Fibroblast of peridontal ligament (primary cell): ENCODE data around the gene SRSF5.

Experiments
- DNase-seq: peaks from one replicate; pipeline ENCODE4 v3.0.0-alpha.2; 2010; ENCODE audit errors: extremely low read depth

SRSF5 gene

DNA sequence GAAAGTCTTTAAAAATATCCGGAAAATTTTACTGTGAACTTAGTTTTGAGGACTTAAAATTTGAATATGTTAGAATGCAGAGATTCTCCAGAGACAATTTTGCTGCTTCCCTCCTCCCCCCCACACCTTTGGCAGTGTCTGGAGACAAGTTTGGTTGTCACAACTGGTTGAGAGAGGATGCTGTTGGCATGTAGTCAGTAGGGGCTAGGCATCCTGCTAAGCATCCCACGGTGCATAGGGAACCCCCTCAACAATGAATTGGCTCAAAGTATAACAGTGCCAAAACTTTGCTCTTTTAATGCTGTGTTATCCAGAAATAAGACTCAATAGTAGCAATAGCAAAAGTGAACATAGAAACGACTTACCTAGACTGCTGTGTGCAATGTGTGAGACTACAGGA, 3.6 kb downstream of the SRSF5 start:
- DNase-seq = no peak

DNA sequence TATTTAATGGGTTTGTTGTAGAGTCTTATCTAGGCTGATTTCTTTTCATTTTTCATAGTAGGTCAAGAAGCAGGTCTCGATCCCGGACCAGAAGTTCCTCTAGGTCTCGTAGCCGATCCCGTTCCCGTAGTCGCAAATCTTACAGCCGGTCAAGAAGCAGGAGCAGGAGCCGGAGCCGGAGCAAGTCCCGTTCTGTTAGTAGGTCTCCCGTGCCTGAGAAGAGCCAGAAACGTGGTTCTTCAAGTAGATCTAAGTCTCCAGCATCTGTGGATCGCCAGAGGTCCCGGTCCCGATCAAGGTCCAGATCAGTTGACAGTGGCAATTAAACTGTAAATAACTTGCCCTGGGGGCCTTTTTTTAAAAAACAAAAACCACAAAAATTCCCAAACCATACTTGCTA, 4.2 kb downstream of the SRSF5 start:
- DNase-seq = no peak

DNA sequence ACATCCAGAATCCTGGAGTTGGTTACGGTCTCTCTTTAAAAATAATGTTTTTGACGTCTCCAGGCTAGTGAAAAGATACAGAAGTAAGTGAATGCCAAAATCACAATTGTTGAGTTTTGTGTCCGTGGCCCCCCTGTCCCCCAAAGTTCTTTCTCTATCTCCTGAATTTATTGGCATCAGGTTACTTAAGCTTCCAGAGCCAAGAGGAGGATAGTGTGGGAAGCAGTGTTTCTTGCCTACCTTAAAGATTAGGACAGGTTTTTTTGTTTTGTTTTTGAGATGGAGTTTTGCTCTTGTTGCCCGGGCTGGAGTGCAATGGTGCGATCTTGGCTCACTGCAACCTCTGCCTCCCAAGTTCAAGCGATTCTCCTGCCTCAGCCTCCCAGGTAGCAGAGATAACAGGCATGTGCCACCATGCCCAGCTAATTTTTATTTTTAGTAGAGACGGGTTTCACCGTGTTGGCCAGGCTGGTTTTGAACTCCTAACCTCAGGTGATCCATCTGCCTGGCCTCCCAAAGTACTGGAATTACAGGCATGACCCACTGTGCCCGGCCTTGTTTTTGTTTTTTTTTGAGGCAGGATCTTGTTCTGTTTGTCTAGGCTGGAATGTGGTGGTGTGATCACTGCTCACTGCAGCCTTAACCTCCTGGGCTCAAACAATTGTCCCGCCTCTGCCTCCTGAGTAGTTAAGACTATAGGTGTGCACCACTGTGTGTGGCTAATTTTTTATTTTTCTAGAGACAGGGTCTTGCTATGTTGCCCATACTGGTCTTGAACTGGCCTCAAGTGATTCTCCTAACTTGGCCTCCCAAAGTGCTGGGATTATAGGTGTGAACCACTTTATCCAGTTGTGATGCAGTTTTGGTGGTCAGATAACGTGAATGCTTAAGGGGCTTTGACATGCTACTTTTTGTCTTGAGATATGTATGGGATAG, 5.4 kb downstream of the SRSF5 start:
- DNase-seq = no peak

DNA sequence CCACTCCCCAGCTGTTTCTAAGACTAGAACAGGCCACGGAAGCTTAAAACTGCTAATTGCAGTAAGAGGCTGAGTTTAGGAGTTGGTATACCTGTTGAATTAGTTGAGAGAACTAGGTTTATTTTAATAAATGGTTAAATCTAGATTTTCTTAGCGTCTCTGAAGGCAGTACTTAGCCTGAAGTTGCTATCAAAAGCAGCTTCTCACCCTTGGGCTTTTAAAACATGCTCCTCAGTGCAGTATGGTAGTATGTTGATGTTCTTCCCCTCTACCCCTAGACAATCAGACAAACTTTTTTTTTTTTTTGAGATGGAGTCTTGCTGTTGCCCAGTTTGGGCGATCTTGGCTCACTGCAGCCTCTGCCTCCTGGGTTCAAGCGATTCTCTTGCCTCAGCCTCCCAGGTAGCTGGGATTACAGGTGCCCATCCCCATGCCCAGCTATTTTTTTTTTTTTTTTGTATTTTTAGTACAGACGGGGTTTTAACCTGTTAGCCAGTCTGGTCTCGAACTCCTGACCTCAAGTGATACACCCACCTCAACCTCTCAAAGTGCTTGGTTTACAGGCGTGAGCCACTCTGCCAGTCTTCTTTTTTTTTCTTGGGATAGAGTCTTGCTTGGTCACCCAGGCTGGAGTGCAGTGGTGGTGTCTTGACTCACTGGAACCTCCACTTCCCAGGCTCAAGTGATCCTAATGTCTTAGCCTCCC, 6.8 kb downstream of the SRSF5 start:
- no peak for DNase-seq

DNA sequence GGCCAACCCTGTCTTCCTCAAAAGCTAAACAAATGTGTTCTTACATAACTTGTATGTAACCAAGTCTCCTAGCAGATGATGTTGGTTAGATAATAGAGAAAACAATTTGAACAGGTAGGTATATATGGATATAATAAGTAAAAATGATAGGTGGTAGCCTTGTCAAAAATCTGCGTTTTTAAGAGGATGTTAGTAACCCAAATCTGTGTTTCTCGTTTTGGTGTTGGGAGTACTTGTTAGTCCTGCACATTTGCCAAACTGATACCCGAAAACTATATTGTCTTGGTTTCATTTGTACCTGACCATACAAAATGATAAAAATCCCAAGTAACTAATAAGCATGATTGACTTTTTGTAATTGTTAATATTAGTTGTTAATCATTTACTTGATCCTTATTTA, 8.1 kb downstream of the SRSF5 start:
- no peak for DNase-seq

DNA sequence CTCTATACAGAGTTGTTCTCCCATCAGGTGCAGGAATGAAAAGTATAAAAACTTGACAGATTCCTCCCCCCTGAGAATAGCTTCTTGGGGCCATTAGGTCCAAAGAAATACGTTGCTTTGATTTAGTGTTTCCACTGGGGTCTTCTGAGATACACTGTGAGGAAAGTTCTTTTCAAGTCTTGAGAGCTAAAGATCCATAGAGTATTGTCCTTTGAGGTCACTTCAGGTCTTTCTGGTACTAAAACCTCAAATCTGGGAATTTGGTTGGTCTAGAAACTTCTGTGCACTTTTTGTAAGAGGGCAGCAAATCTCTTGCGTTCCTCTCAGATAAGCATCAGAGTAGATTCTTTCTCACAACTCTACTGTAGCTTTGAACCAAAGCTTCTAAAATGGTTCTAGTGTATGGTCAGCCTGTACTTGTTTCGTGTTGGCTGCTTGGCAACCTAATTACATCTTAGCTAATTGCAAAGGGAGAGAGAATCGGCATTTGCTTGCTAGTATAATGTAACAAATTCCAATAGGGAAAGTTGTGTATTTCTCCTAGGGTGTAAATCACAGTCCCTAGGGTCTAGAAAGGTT, 10.0 kb downstream of the SRSF5 start:
- DNase-seq = no peak

DNA sequence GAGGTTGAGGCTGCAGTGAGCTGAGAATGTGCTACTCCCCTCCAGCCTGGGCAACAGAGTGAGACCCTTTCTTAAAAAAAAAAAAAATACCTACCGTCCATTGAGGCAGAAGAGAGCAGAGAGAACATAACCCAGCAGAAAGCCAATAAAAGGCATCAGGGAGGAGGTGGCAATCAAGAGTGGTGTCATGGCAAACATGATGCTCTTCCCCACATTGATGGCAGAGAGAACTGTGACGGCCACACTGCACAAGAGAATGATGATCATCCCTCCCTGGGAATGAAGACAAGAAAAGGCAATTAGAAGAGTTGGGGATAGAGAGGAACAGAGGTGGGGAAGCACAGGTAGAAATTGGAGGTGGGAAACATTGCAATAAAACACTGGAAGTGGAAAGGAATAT, 12.1 kb downstream of the SRSF5 start:
- DNase-seq = no peak

DNA sequence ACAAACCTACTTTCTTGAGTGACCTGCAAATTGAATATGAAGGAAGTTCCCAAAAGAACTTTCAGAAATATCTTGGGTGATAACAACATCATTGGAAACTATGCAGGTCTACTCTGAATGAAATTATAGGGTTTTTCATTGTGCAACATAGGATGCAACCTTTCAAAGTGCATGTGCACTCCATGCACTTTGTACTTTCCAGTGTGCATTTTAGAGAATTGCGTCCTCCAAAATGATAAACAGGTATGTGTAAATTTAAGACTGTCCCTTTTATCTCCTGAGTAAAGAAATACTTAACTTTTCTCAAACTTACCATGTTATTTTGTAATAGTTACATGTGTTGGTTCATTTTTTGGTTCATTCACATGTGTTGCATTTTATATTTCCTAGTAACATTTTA, 13.2 kb downstream of the SRSF5 start:
- no peak for DNase-seq

DNA sequence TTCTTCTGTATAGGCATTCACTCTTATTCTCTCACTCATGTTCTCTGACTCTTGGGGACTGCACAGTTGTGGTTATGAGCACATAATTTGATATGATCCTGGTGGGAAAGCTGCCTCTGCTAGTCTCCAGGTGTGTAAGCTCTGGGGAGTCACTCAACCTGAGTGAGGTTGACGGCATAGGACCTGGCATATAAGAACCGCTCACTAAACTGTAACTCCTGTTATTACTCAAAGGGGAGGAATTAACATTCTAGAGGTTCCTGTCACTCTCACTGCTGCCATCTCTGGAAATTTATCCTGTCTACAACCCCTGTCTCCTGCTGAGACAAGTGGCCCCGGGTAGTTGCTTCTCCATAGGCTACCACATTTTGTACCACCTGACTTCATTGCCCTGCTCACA, 14.0 kb downstream of the SRSF5 start:
- no peak for DNase-seq

DNA sequence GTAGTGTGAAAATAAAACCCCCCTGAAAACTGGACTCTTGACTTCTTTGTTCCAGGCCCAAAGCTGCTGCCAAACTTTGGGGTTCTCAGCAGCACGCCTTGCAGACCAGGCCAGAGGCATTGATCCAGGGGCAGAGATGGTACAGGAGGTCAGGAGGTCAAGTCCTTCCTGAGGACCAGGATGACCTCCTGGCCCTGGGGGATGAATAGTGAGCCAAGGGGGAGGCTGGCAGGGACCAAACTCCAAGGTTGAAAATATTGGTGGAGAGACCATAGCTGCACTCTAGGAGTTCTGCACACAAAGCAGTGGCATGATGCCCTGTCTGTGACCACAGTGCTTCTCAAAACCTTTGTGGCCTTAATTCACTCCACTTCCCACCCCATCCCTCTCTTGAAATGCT, 18.0 kb downstream of the SRSF5 start:
- no peak for DNase-seq

DNA sequence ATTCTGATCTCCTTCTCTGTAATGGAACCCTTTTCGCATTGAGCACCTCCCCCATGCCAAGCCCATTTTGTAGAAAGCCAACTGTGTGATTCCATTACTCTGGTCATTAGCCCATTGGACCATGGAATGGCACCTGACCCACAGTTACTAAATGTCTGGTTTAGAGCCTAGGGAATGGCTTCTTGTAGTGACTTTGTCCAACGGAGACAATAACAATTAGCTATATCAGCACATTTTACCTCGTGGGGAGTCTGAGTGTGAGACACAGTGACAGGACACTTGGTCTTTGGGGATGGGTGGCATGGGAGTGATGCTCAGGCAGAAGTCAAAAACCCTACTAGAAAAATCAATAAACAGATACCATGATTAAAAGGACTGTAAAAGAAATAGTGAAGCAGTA, 19.7 kb downstream of the SRSF5 start:
- no peak for DNase-seq

DNA sequence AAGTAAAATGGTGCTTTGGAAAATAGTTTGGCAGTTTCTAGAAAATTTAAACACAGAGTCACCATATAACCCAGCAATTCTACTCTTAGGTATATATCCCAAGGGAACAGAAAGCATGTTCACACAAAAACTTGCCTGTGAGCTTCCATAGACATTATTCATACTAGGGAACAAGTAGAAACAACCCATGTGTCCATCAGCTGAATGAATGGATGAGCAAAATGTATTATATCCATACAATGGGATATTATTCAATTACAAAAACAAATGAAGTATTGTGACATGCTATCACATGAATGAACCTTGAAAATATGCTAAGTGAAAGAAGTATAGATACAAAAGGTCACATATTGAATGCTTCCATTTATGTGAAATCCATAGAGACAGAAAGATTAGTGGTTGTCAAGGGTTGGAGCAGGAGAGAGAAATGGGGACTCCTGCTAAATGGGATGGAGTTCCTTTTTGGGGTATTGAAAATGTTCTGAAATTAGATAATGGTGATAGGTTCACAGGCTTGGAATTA, 22.2 kb downstream of the SRSF5 start:
- DNase-seq = no peak

DNA sequence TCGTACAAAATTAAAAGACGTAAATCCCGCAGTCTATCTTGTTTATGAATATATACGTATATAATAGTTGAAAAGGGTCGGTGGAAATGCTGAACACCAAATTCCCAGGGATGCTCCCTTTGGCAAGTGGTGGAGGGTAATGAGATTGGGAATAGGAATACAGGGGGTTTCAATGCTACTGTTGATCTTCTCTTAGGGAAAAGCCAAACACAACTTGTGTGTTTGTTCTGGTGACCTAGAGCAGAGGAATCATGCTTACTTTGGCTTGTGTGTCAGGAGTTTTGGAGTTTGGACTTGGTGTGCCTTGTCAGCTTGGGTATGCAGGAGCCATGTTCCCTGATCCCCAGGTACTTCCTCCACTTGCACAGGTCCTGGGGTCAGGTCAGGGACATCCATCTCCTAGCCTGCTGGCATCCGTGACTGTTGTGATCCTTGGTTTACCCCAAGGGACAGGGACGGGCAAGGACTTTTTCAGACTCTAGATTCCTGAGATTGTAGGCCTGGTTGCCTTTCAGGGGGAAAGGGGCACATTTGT, 26.0 kb downstream of the SRSF5 start:
- no peak for DNase-seq

DNA sequence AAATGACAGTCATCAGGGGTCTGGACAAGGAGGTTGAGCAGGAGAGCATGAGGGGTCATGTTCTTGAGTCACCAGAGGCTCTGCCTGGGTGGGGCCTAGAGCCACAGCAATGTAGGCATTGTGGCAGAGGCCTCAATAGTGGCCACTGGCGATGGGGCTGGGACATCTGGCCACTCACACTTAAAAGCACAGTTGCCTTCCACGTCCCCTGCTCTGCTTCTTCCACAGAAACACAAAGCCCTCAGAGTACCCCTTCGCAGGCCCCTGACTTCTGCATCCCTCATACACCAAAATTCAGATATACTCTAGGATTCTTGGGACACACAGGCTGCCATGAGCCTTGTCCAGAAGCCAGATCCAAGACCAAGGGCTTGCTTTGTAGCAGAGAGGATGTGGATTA, 27.8 kb downstream of the SRSF5 start:
- DNase-seq = no peak

DNA sequence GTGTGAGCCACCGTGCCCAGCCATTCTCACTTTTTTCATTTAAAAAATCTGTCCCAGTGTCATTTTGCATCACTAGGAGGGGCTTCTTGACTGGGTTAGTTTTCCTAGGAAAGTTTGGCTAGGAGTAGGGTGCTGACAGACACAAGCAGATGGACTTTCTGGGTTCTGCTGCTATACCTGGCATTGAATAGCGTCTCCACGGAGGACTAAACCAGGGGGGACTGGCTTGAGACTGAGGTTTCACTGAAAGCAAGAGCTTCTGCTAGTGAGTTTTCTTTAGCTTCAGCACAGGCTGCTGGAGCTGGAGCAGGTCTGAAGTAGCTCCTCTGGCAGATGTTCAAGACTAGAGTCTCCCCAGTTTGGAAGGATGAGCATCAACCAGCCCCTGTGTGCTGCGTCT, 28.7 kb downstream of the SRSF5 start:
- no peak for DNase-seq

DNA sequence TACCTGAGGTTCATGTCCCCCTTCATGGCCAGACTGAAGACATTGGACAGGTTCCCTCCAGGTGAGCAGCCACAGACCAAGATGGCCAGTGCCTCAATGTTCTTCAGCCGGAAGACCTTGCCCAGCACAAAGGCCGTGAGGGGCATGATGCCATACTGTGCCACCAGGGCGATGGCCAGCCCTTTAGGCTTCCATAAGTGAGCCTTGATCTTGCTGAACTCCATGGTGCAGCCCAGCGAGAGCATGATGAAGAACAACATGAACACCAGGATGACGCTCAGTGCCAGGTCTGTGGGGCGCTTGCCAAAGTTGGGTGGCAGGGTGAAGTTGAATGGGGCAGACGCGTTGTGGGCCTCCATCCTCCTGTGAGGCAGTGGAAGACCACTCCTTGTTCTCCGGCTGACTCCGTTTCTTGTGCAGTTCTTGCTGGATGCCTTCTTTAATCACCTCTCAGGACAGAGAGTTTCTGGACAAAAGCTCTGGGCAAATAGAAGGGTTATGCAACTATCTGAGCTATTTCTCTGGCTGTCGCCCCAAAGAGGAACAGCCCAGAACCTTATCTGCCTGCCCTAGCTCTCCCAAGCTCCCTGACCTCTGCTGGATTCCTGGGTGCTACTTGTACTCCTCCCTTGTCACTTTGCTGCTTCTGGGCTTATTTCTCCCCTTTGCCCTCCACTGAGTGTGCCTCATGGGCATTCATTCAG, 30.0 kb downstream of the SRSF5 start, which contains the start of gene SLC10A1:
SLC10A1 (minus strand) TSS at position 445 of the 704 bp plus-strand sequence; CDS start at position 359, 86 bp downstream.
- no peak for DNase-seq

DNA sequence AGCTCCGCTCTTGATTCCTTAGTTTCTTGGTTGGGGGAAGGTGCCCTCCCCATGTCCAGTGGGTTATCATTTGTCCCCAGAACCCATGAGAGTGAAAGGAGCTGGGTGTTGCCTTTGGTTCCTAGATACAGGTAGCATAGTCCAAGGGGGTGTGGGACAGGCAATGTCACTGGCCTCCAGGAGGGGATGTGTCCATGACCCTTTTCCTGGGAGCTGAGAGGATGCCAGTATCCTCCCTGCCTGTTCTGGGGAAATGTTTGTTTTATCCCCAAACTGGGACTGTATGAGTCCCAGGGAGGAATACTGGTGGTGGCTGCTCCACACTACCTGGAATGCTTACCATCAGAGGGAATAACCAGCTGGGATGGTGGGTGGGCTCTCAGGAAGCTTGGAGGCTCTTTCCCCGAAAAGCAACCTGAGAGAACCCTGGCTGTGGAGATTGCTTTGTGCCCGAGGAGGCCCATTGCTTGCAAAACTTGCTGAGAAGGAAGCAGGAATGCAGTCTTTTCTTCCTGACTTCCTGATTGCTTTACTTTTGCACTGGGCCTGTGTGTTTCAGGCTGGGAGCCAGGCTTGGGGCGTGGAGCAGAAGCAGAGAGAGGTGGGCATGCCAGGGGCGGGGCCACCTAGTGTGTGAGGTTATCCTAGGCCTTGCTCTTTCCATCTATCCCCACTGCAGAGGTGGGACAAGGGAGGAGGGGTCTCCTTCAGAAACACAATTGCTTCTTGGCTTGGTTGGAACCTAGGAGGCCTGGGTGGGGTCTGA, 30.8 kb downstream of the SRSF5 start:
- no peak for DNase-seq

DNA sequence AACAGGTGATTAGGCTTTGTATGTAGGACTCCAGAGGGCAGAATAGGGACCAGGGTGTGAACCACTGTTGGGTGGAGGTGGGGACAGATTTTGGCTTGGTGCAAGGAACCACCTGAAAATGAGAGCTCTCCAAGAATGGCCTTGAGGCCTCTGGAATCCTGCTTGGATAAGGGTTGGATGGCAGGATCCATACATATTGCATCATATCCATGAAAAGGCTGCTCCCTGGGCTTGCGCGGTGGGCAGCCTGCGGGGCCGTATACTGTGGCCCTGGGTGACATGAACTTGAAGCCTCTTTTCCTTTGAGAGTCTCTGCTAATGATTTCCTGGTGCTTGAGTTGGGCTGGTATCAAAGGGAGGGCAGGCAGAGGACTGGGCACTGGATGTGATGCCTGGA, 31.4 kb downstream of the SRSF5 start:
- no peak for DNase-seq

DNA sequence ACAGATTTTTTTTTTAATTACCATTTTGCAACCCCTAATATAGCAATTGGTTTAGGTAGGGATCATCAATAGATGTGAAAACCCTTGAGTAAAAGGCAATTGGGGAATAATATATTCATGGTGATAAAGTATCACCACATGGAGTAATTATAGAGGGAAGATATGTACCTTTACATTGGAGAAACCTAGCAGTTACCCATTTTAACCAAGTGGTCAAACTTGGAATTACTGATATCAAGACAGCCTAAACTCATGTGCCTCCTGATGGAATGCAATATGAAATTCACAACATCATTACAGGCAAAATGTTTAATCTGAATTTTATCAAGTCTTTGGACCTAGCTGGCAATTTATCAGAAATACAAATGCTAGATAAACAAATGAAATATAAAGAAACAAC, 36.8 kb downstream of the SRSF5 start:
- DNase-seq = no peak

DNA sequence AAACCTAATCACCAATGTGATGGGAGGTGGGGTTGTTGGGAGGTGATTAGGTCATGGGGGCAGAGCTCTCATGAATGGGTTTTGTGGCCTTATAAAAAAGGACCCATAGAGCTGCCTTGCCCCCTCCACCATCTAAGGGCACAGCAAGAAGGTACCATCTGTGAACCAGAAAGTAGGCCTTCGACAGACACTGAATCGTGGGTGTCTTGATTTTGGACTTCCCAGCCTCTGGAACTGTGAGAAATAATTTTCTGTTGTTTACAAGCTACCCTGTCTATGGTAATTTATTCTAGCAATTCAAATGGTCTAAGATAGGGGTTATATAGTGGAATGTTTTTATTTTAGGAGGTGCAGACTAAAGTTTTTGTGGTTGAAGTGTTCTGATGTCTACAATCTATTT, 38.0 kb downstream of the SRSF5 start:
- no peak for DNase-seq

DNA sequence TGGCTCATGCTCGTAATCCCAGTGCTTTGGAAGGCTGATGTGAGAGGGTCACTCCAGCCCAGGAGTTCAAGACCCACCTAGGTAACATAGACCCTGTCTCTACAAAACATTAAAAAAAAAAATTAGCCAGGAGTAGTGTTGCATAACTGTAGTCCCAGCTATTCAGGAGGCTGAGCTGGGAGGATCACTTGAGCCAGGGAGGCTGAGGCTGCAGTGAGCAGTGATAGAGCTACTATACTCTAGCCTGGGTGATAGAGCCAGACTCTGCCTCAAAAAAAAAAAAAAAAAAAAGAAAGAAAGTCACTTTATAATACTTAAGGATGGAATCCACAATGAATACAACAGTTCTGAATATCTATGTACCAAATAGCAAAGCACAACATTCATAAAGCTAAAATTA, 40.2 kb downstream of the SRSF5 start:
- no peak for DNase-seq
